ENCODE measurements around the gene MED27.

DNA sequence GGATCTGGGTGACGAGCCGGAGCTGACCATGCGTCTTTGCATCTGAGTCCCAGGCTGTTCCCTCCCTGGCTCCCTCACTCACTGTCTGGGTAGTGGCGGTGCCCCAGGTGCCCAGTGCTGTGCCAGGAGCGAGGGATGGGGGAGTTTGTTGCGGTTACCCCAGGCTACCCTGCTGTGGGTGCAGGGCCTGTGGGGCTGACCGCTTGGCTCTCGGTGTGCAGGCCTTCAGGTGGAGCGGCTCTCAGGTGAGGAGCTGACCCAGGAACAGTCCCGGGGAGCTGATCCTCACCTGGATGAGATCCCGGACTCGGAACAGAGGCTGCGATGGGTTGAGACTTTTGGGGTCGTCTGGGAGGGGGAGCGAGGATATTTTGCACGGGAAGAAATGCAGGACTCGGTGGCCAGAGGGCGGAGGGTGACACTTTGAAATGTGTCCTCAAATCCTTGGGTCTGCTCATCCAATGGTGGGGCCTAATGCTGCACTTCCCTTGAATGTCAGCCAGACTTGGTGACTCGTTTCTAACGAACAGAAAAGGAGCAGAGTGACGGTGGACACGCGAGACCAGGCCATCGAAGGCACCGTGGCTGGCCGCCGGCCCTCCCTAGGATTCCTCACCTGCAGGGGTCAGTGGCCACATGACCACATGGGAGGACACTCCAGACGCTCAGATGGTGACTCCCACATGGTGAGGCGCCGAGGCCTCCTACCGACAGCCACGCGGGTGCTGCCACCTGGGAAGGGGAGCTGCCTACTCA lies 235.5 kb downstream of the MED27 start:
- TF ChIP-seq CTCF (IDR thresholded peaks at IDR 0.05; ENCODE audit: borderline replicate concordance, extremely low read depth, low read length, poor library complexity, severe bottlenecking) (no peak), EZH2 (IDR thresholded peaks at IDR 0.05; ENCODE audit: borderline replicate concordance, low read depth, low read length, severe bottlenecking) (no peak)

All from DND-41 (cell line).